ENCODE data around the gene KMT2B. TPM values are rescaled to one million over a fixed set of nuclear protein-coding genes. Genes with fewer than 3 reads are reported as not detected.

The KMT2B gene, protein sequence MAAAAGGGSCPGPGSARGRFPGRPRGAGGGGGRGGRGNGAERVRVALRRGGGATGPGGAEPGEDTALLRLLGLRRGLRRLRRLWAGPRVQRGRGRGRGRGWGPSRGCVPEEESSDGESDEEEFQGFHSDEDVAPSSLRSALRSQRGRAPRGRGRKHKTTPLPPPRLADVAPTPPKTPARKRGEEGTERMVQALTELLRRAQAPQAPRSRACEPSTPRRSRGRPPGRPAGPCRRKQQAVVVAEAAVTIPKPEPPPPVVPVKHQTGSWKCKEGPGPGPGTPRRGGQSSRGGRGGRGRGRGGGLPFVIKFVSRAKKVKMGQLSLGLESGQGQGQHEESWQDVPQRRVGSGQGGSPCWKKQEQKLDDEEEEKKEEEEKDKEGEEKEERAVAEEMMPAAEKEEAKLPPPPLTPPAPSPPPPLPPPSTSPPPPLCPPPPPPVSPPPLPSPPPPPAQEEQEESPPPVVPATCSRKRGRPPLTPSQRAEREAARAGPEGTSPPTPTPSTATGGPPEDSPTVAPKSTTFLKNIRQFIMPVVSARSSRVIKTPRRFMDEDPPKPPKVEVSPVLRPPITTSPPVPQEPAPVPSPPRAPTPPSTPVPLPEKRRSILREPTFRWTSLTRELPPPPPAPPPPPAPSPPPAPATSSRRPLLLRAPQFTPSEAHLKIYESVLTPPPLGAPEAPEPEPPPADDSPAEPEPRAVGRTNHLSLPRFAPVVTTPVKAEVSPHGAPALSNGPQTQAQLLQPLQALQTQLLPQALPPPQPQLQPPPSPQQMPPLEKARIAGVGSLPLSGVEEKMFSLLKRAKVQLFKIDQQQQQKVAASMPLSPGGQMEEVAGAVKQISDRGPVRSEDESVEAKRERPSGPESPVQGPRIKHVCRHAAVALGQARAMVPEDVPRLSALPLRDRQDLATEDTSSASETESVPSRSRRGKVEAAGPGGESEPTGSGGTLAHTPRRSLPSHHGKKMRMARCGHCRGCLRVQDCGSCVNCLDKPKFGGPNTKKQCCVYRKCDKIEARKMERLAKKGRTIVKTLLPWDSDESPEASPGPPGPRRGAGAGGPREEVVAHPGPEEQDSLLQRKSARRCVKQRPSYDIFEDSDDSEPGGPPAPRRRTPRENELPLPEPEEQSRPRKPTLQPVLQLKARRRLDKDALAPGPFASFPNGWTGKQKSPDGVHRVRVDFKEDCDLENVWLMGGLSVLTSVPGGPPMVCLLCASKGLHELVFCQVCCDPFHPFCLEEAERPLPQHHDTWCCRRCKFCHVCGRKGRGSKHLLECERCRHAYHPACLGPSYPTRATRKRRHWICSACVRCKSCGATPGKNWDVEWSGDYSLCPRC (N-terminal part only)
- 10.0 and 12.7 TPM in 2 replicates for total RNA-seq

DNA sequence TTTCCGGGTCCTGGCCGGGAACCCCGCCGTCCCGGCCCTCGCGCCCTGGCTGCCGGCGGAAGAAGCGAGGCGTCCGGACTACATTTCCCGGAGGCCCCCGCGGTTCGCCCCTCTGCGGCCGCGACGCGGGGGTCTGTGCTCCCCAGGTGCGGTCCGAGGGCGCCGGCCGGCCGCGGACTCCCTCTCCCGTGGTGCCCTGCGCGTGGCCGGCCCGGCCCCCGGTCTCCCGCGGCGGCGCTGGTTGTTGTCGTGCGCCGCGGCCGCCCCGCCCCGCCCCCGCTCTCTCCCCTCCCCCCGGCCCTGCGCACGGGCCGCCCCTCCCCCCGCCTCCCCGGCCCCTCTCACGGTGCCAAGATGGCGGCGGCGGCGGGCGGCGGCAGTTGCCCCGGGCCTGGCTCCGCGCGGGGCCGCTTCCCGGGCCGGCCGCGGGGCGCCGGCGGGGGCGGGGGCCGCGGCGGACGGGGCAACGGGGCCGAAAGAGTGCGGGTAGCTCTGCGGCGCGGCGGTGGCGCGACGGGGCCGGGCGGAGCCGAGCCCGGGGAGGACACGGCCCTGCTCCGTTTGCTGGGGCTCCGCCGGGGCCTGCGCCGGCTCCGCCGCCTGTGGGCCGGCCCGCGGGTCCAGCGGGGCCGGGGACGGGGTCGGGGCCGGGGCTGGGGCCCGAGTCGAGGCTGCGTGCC lies at the start of gene KMT2B:
Gene KMT2B, plus strand, starts transcription at position 339 of the 680 bp plus-strand sequence. Its CDS starts 16 bp downstream, at position 355.

DNA sequence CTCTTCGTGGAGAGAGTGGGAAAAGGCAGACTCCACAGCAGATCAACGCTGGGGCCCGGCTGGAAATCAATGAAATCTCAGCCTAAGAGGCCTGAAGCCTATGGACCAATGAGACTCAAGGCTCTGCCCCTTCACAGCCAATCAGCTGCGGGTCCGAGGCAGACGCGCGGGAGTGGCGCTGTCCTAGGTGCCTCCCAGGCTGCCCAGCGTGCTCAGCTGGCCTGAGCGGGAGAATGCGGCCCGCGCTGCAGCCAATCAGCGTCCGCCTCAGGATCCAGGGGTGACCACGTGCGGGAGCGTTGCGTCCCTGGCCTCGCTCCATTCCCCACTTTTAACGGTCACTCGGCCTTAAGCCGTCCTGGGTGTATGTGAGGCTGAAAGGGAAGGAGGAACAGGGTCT lies 13.6 kb upstream of the KMT2B start, which contains the start of gene ZBTB32:
Gene ZBTB32, plus strand, starts transcription at position 341 of the 400 bp plus-strand sequence. CDS start 10,069 bp downstream, outside the sequence.

DNA sequence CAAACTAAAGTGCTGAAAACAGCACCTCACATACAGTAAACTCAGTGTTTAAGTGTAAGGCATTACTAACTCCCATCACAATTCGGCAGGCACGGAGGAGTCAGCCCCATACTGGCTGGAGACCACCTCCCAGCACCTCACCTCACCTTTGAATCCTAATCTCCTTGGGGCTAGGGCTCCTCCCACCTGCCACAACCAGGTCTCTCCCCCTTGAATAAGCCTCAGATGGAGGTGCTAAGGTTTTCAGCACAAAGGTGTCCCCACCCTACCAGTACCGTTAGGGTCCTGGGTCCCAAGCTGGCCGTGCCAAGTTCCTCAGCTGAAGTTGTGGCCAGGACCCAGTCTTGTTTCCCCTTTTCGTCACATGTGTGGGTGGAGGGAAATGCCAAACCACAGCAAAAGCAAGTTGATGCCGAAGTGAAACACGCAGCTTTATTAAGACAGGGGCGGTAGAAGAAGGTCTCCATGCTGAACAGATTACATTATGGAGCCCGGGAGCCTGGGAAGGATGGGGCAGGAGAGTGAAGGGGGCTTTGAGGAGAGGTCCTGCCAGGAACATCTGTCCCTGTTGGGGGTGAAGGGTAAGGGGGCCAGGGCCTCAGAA lies 24.4 kb downstream of the KMT2B start, which contains the start of gene IGFLR1:
Gene IGFLR1, minus strand, starts transcription at position 332 of the 604 bp plus-strand sequence. CDS start 1,272 bp downstream, outside the sequence.

DNA sequence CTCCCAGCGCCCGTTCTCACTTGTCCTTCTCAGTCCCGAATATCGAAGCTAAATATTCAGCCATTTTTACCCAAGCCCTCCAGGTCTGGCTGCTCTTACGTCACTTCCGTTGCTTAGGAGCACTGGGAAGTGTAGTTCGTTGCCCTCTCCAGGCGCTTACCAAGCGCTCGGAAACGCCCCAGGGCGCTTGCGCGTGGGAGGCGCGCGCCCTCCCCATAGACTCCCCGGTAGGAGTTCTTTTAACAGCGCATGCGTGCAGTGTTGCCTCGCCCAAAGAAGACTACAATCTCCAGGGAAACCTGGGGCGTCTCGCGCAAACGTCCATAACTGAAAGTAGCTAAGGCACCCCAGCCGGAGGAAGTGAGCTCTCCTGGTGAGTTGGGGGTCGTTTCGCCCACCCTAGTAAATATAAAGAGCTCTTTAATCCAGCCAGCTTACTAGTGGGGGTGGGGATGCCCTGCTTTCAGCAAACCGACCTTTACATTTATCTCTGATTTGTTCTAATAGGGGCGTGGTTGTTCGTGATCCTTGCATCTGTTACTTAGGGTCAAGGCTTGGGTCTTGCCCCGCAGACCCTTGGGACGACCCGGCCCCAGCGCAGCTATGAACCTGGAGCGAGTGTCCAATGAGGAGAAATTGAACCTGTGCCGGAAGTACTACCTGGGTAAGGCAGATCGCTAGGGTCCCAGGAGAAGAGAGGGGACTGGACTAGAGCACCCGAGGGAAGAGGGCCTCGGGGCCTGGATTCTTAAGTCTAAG lies 27.7 kb downstream of the KMT2B start, which contains the start of the genes PSENEN and U2AF1L4:
Gene PSENEN, plus strand, starts transcription at position 324 of the 759 bp plus-strand sequence. Its CDS starts 280 bp downstream, at position 604.
Gene U2AF1L4, minus strand, starts transcription at position 91 of the 759 bp plus-strand sequence. Its CDS starts 27 bp downstream, at position 64.

DNA sequence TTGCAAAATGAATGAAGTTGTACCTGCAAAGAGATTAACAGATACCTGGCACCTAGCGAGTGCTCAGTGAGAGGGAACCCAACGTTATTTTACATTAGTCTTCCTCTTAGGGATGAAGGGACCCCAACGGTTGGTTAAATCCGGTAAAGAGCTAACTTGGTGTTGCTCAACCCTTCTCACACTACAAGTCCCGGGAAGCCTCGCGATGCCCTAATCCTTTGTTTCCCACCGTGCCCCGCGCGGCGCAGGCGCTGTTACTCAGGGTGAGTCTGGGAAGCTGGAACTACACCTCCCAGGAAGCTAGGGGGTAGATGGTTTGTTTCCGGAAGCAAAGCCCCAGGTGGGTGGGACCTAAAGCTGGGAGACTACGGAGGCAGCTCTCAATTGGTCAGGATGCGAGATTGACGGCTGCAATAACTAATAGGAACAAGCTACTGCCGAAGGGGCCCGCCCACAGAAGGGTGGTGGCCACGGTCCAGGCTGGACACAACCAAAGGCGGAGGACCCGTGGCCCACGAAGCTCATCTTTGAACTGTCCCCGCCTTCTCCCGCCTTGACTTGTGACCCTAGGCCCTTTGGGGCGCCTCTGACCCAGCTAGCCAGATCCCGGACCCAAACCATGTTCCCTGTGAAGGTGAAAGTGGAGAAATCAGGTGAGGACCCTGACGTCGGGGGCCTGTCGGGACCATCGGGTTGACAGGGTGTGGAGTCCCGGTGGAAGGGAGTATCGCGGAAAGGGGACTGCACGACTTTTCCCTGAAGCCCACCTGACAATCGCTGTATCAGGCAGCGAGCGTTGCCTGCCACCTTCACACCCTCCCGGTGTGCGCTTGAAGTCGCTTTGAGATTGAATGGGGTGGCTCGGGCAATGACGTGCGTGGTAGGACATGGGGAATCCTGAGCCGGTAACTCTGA lies 30.6 kb downstream of the KMT2B start, which contains the start of gene LIN37:
Gene LIN37, plus strand, starts transcription at position 471 of the 915 bp plus-strand sequence. Its CDS starts 149 bp downstream, at position 620.

DNA sequence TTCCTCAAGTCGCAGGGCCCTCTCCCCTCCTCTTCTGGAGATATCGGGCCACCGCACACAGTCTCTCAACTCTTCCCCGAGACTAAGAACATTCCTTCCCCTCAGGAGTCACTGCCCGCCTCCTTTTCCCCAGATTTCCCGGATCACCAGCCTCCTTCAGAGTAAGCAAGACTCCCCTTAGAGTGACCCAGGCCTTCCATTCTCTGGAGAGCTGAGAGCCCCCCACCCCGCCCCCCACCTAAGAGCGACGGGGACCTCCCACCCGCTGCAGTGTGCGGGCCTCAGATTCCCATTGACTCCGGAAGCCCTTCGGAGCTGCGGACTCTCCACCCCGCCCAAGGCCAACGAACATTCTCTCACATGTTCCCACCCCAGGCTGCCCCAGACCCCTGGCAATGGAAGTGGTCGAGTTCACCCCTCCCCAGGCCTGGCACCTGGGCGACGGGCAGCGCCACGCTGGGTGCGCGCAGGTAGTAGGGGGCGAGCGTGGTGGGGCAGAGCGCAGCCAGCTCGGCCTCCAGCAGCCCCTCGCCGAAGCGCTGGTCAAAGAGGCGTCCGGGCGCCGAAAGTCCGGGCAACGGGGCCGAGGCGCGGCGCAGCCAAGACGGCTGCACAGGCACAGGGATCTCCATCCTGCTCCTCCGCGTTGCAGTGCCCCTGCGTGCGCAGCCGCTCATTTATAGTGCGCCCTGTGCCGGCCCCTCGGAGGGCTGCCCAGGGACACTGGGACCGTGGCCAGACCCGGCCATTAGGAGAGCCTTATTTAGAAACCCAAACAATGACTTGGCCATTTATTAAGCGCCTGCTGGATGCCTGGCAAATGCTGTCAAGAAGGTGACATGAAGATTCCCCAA lies 38.8 kb downstream of the KMT2B start, which contains the start of gene HSPB6:
Gene HSPB6, minus strand, starts transcription at position 653 of the 854 bp plus-strand sequence. Its CDS starts 21 bp downstream, at position 632.

DNA sequence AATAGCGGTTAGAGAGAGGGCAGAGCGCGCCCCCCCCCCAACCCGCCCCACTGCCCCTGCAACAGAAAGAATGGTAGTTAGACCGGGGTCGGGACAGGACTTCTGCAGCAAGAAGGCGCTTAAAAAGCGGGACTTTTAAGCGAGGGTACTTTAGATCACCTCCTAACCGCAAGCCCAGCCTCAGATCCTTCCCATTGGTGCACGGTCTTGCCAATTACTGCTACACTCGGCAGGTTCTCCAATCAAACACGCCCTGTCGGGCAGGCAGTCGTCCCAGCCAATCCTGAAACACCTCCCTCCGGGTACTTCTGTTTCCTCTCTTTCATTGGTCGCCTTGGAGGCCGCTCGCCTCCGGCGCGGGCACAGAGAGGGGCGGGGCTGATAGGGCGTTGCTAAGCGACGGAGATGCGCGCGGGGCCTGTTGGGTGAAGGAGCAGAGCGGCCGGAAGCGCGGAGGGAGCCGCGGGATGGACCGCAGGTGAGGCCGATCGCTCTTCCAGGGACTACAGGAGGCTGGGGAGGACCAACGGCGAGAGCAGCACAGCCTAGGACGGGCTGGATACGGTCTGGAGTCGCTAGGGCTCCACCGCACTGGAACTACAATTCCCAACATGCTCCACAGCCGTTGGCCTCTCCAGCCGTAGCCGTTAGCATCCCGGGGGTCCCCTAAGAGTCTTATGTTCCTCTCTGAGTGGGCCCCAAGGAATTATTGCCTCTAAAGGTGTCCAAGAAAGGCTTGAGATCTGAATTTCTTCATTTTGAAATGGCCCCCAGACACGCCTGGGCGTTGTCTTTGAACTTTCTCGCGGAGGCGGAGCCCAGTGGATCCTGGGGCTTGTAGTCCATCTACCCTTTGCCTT lies 40.2 kb downstream of the KMT2B start, which contains the start of gene PROSER3:
Gene PROSER3, plus strand, starts transcription at position 428 of the 860 bp plus-strand sequence. Its CDS starts 40 bp downstream, at position 468.

DNA sequence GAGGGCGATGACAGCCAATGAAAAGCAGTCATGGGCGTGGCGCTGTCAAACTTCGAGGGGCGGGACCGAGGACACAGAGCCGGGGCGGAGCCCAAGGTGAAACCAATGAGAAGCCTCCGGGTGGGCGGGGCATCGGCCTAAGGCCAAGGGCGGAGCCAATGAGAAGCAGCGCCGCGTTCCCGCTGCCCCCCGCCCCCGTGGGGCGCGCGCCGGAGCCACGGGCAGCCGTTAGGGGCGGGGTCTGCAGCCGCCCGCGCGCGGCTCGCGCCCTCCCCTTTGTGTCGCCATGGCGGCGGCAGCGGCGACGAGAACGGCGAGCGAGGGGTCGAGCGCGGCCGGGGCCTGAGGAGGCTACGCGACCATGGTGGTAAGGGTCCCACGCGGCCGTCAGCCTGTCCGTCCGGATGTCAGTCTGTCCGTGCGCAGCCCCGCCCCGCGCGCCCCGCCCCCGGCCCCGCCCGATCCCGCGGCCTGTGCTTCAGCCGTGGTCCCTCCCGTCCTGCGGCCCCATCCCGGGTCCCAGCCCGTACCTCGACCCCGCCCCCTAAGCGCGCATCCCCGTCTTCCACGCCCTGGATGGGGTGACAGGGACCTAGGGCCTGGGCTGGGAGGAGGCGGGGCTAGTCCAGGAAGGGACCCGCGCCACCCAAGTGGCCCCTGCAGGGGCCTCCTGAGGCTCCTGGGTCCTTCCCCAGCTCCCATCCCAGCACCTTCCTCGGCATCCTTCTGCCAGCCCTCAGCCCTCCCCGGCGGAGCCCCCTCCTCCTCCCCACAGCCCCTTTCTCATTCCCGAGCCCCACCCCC lies 57.7 kb downstream of the KMT2B start, which contains the start of gene ARHGAP33:
Gene ARHGAP33, plus strand, starts transcription at position 267 of the 804 bp plus-strand sequence. Its CDS starts 95 bp downstream, at position 362.

Other genes with a start within 250 kb of the KMT2B start
- not detected in 2 replicates for gene KRTDAP, start 227.5 kb upstream of the KMT2B start, total RNA-seq
- gene DMKN, start 204.4 kb upstream of the KMT2B start, total RNA-seq, result not detected in 2 replicates
- gene SBSN, start 189.7 kb upstream of the KMT2B start, total RNA-seq, result not detected in 2 replicates
- gene GAPDHS, start 184.5 kb upstream of the KMT2B start, total RNA-seq, result not detected in 2 replicates
- gene TMEM147, start 172.4 kb upstream of the KMT2B start, total RNA-seq, result 41.4 and 53.8 TPM in 2 replicates
- gene ATP4A, start 154.3 kb upstream of the KMT2B start, total RNA-seq, result not detected in 2 replicates
- gene PMIS2, start 131.8 kb upstream of the KMT2B start, total RNA-seq, result not detected in 2 replicates
- 7.7 and 11.7 TPM in 2 replicates for gene HAUS5, start 105.3 kb upstream of the KMT2B start, total RNA-seq
- 55.2 and 59.3 TPM in 2 replicates for gene RBM42, start 89.0 kb upstream of the KMT2B start, total RNA-seq
- gene ETV2, start 76.3 kb upstream of the KMT2B start, total RNA-seq, result 0.14 TPM in 1 of 2 replicates, not detected in the other
- gene COX6B1, start 69.7 kb upstream of the KMT2B start, total RNA-seq, result 183 and 197 TPM in 2 replicates
- not detected in 2 replicates for gene UPK1A, start 51.5 kb upstream of the KMT2B start, total RNA-seq
- gene ZBTB32, start 13.4 kb upstream of the KMT2B start, total RNA-seq, result not detected in 2 replicates
- gene IGFLR1, start 24.4 kb downstream of the KMT2B start, total RNA-seq, result 0.53 and 1.1 TPM in 2 replicates
- gene U2AF1L4, start 27.4 kb downstream of the KMT2B start, total RNA-seq, result 3.5 and 5.4 TPM in 2 replicates
- 15.8 and 22.6 TPM in 2 replicates for gene PSENEN, start 27.6 kb downstream of the KMT2B start, total RNA-seq
- 8.5 and 9.6 TPM in 2 replicates for gene LIN37, start 30.6 kb downstream of the KMT2B start, total RNA-seq
- gene HSPB6, start 39.0 kb downstream of the KMT2B start, total RNA-seq, result 0.53 and 0.65 TPM in 2 replicates
- gene PROSER3, start 40.2 kb downstream of the KMT2B start, total RNA-seq, result 9.2 and 10.3 TPM in 2 replicates
- gene ARHGAP33, start 57.6 kb downstream of the KMT2B start, total RNA-seq, result 4.0 and 5.7 TPM in 2 replicates
- not detected in 2 replicates for gene PRODH2, start 94.8 kb downstream of the KMT2B start, total RNA-seq
- gene NPHS1, start 134.5 kb downstream of the KMT2B start, total RNA-seq, result not detected in 2 replicates
- gene KIRREL2, start 138.9 kb downstream of the KMT2B start, total RNA-seq, result not detected in 2 replicates
- 2.2 and 3.6 TPM in 2 replicates for gene APLP1, start 150.6 kb downstream of the KMT2B start, total RNA-seq
- 3.3 and 3.6 TPM in 2 replicates for gene NFKBID, start 182.5 kb downstream of the KMT2B start, total RNA-seq
- gene HCST, start 184.5 kb downstream of the KMT2B start, total RNA-seq, result not detected in 2 replicates
- gene TYROBP, start 190.3 kb downstream of the KMT2B start, total RNA-seq, result not detected in 2 replicates
- 4.4 and 6.1 TPM in 2 replicates for gene LRFN3, start 218.4 kb downstream of the KMT2B start, total RNA-seq

All from thoracic aorta endothelial cell (primary cell).